H9 (cell line): ENCODE results near the gene ADSS1. TPM values are rescaled to one million over a fixed set of nuclear protein-coding genes. Genes with fewer than 3 reads are reported as not detected.
A peak's percentile ranks its signal among the peaks of the same experiment; 100 is the strongest.

ENCODE experiments used
- DNase-seq: peaks from one replicate; pipeline ENCODE4 v3.0.0-alpha.2; 2017
- H2AFZ ChIP-seq: one replicate; pipeline ENCODE4 v1.6.1; 2013; ENCODE audit warnings: mild to moderate bottlenecking, low read length, control low read depth, moderate library complexity
- H2AK5ac ChIP-seq: 2 replicates; pipeline ENCODE4 v1.6.1; 2013; ENCODE audit warnings: low read length, control low read depth, mixed read lengths; ENCODE audit not compliant: insufficient read length
- H2BK120ac ChIP-seq: one replicate; pipeline ENCODE4 v1.6.1; 2013; ENCODE audit warnings: low read depth, mild to moderate bottlenecking, low read length, control low read depth, inconsistent platforms; ENCODE audit not compliant: poor library complexity, severe bottlenecking
- H2BK12ac ChIP-seq: 2 replicates; pipeline ENCODE4 v1.6.1; 2013; ENCODE audit warnings: low read length, control low read depth, mixed read lengths, low read depth; ENCODE audit not compliant: insufficient read length
- H2BK15ac ChIP-seq: 2 replicates; pipeline ENCODE4 v1.6.1; 2013; ENCODE audit warnings: low read depth, low read length, control low read depth
- H2BK20ac ChIP-seq: one replicate; pipeline ENCODE4 v1.6.1; 2013; ENCODE audit warnings: low read depth, mild to moderate bottlenecking, low read length, control low read depth, inconsistent platforms; ENCODE audit not compliant: poor library complexity, severe bottlenecking
- H2BK5ac ChIP-seq: 2 replicates; pipeline ENCODE4 v1.6.1; 2013; ENCODE audit warnings: low read length, control low read depth, mixed read lengths; ENCODE audit not compliant: insufficient read length
- H3K14ac ChIP-seq: 2 replicates; pipeline ENCODE4 v1.6.1; 2013; ENCODE audit warnings: low read length, control low read depth; ENCODE audit not compliant: insufficient read depth
- H3K18ac ChIP-seq: 2 replicates; pipeline ENCODE4 v1.6.1; 2013; ENCODE audit warnings: low read depth, mild to moderate bottlenecking, mixed read lengths, low read length, control low read depth; ENCODE audit not compliant: insufficient read length
- H3K23ac ChIP-seq: 2 replicates; pipeline ENCODE4 v1.6.1; 2013; ENCODE audit warnings: low read length, control low read depth, mixed read lengths, low read depth; ENCODE audit not compliant: insufficient read length
- H3K23me2 ChIP-seq: 2 replicates; pipeline ENCODE4 v1.6.1; 2013; ENCODE audit warnings: low read depth, mild to moderate bottlenecking, mixed read lengths, low read length, control low read depth; ENCODE audit not compliant: insufficient read length, poor library complexity, severe bottlenecking
- H3K27ac ChIP-seq: 2 replicates; pipeline ENCODE4 v1.5.1; 2013; ENCODE audit warnings: low read length, control low read depth, mixed read lengths, low read depth; ENCODE audit not compliant: insufficient read length
- H3K27me3 ChIP-seq: 2 replicates; pipeline ENCODE4 v1.6.1; 2013; ENCODE audit warnings: low read length, control low read depth, inconsistent platforms; ENCODE audit not compliant: insufficient read depth
- H3K4ac ChIP-seq: 2 replicates; pipeline ENCODE4 v1.6.1; 2013; ENCODE audit warnings: low read depth, mild to moderate bottlenecking, control low read depth, inconsistent platforms, low read length, moderate library complexity
- H3K4me1 ChIP-seq: 2 replicates; pipeline ENCODE4 v1.6.1; 2013; ENCODE audit warnings: low read length, control low read depth, inconsistent platforms; ENCODE audit not compliant: insufficient read depth
- H3K4me2 ChIP-seq: 2 replicates; pipeline ENCODE4 v1.6.1; 2013; ENCODE audit warnings: low read length, control low read depth, mixed read lengths; ENCODE audit not compliant: insufficient read length, insufficient read depth
- H3K56ac ChIP-seq: 2 replicates; pipeline ENCODE4 v1.6.1; 2013; ENCODE audit warnings: low read depth, mild to moderate bottlenecking, mixed read lengths, low read length, control low read depth; ENCODE audit not compliant: insufficient read length
- H3K79me1 ChIP-seq: 2 replicates; pipeline ENCODE4 v1.6.1; 2013; ENCODE audit warnings: low read depth, mild to moderate bottlenecking, moderate library complexity, low read length, control low read depth, inconsistent platforms; ENCODE audit not compliant: insufficient read depth, poor library complexity, severe bottlenecking
- H3K79me2 ChIP-seq: 2 replicates; pipeline ENCODE4 v1.6.1; 2013; ENCODE audit warnings: low read length, control low read depth, inconsistent platforms; ENCODE audit not compliant: insufficient read depth
- H3K9ac ChIP-seq: 2 replicates; pipeline ENCODE4 v1.6.1; 2013; ENCODE audit warnings: low read length, control low read depth, mixed read lengths; ENCODE audit not compliant: insufficient read length; ENCODE audit errors: extremely low read depth
- H3K9me3 ChIP-seq: one replicate; pipeline ENCODE4 v1.6.1; 2013; ENCODE audit warnings: low read depth, low read length, inconsistent platforms; ENCODE audit not compliant: control insufficient read depth
- H3T11ph ChIP-seq: one replicate; pipeline ENCODE4 v1.6.1; 2013; ENCODE audit warnings: mild to moderate bottlenecking, low read length, control low read depth, inconsistent platforms
- H4K20me1 ChIP-seq: one replicate; pipeline ENCODE4 v1.6.1; 2013; ENCODE audit not compliant: control insufficient read depth, insufficient read length, insufficient read depth
- H4K5ac ChIP-seq: 2 replicates; pipeline ENCODE4 v1.6.1; 2013; ENCODE audit warnings: low read depth, mild to moderate bottlenecking, mixed read lengths, low read length, control low read depth; ENCODE audit not compliant: insufficient read length
- H4K8ac ChIP-seq: replicated peaks from 2 replicates; pipeline ENCODE4 v1.6.1; 2013; ENCODE audit warnings: low read length, control low read depth, mixed read lengths, low read depth; ENCODE audit not compliant: insufficient read length
- H4K91ac ChIP-seq: 2 replicates; pipeline ENCODE4 v1.6.1; 2013; ENCODE audit warnings: low read depth, mild to moderate bottlenecking, moderate library complexity, mixed read lengths, low read length, control low read depth; ENCODE audit not compliant: insufficient read length
- H3K27ac Mint-ChIP-seq, 3 experiments: 2 replicates in 2 of 3; 3 replicates in 1 of 3; pipeline ENCODE4 v1.8.0; 2020 to 2021; ENCODE audit warnings: mixed read lengths in 3 of 3, mild to moderate bottlenecking in 1 of 3, moderate library complexity in 1 of 3
- H3K27me3 Mint-ChIP-seq: 2 replicates; pipeline ENCODE4 v1.8.0; 2021; ENCODE audit warnings: low read depth, mild to moderate bottlenecking, moderate library complexity, mixed read lengths
- H3K36me3 Mint-ChIP-seq, 3 experiments: 2 replicates in 2 of 3; 3 replicates in 1 of 3; pipeline ENCODE4 v1.8.0; 2020 to 2021; ENCODE audit warnings: low read depth in 3 of 3, mixed read lengths in 3 of 3; ENCODE audit not compliant: insufficient read depth in 1 of 3
- H3K4me1 Mint-ChIP-seq, 2 experiments: 2 replicates each; pipeline ENCODE4 v1.8.0; 2020; ENCODE audit warnings: mixed read lengths in 2 of 2
- H3K4me3 Mint-ChIP-seq, 2 experiments: 2 replicates in 1 of 2; 3 replicates in 1 of 2; pipeline ENCODE4 v1.8.0; 2020 to 2021; ENCODE audit warnings: mild to moderate bottlenecking in 2 of 2, mixed read lengths in 2 of 2, moderate library complexity in 1 of 2
- H3K9me3 Mint-ChIP-seq, 2 experiments: 2 replicates in 1 of 2; 3 replicates in 1 of 2; pipeline ENCODE4 v1.8.0; 2020; ENCODE audit warnings: mild to moderate bottlenecking in 2 of 2, mixed read lengths in 2 of 2, moderate library complexity in 1 of 2
- CTCF ChIP-seq: fragments of 200-600 bp; sonication (generic); conservative IDR thresholded peaks from 3 replicates; pipeline ENCODE4 v1.8.0; 2021; ENCODE audit warnings: antibody characterized with exemption, mild to moderate bottlenecking
- WGBS: extraction: QIAGEN DNeasy Blood & Tissue Kit; methylation state at CpG from one replicate; pipeline ENCODE4 v1.1.7; 2013; ENCODE audit warnings: missing lambda C conversion rate, low lambda C conversion rate, mixed read lengths; ENCODE audit not compliant: insufficient read length; ENCODE audit errors: extremely low coverage; 5-methylcytosine and 5-hydroxymethylcytosine counted together
- total RNA-seq: library from RNA; stranded (reverse); gene quantifications from 2 replicates; pipeline ENCODE4 v1.2.1, GENCODE V29; 2021

ADSS1 gene
- total RNA-seq, 1 experiment from 2014 or later, result 8.5 TPM

- no peak overlapping the region for H3K4ac ChIP-seq
- H3K56ac ChIP-seq, result no peak overlapping the region
- no peak overlapping the region for H2AK5ac ChIP-seq
- no peak overlapping the region for H3K9ac ChIP-seq
- no peak overlapping the region for H3T11ph ChIP-seq
- no CpG with 5 or more reads among the region's 26 CpGs for WGBS
- peak; percentile 55 for DNase-seq
- Mint-ChIP-seq H3K4me3 (no peak overlapping the region; a peak in 2 of 5 replicates), H3K27me3 (peaks cover 17% of the 10 kb centered on the region), H3K27ac (no peak overlapping the region), H3K36me3 (peaks cover 3 to 7% (median 6%) of the 10 kb centered on the region in 3 experiments; a peak in 5 of 7 replicates), H3K4me1 (peaks cover 6 to 9% of the 10 kb centered on the region in 2 experiments), H3K9me3 (no peaks in the 10 kb centered on the region; a peak in 1 of 5 replicates)
- H4K8ac ChIP-seq, result no peak overlapping the region
- H3K18ac ChIP-seq, result no peak overlapping the region
- H2BK12ac ChIP-seq, result no peak overlapping the region
- no peak overlapping the region for H2BK5ac ChIP-seq
- no peaks in the 10 kb centered on the region for H3K79me2 ChIP-seq
- H3K79me1 ChIP-seq, result no peaks in the 10 kb centered on the region
- H3K9me3 ChIP-seq, result no peaks in the 10 kb centered on the region
- no peak for TF ChIP-seq CTCF
- H3K23ac ChIP-seq, result no peak overlapping the region
- no peak overlapping the region for H2AFZ ChIP-seq
- H4K20me1 ChIP-seq, result peaks cover 3% of the 10 kb centered on the region
- H3K27ac ChIP-seq, result no peak overlapping the region
- no peak overlapping the region for H2BK120ac ChIP-seq
- no peak overlapping the region for H4K5ac ChIP-seq
- no peak overlapping the region for H3K14ac ChIP-seq
- no peak overlapping the region for H4K91ac ChIP-seq
- H2BK15ac ChIP-seq, result no peak overlapping the region
- no peaks in the 10 kb centered on the region for H3K23me2 ChIP-seq
- H3K27me3 ChIP-seq, result no peaks in the 10 kb centered on the region
- H3K4me1 ChIP-seq, result no peaks in the 10 kb centered on the region
- H2BK20ac ChIP-seq, result no peak overlapping the region
- H3K4me2 ChIP-seq, result peak overlapping the region; percentile 63
Observed at GRCh38 chr14:104722938-104723650, 935 bp upstream of the ADSS1 start.
